ENCODE measurements around the gene CRADD.
A peak's percentile ranks its signal among the peaks of the same experiment; 100 is the strongest.

Gene CRADD

DNA sequence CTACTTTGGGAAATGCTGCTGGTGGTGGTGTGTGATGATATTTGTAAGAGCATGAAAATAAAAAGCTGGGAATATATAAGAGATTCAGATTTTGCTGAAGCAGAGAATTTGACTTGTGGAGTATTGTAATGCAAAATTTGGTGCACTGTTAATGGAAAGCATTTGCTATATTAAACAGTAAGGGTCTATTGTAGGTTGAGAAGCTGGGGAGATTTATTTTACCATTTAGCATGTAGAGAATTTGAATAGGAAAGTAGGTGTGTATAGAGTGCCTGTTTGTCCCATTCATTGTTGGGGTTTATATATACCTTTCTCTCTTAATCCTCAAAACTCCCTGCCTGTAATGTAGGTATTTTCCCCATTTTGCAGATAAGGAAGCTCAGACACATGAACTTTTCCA lies 48.4 kb downstream of the CRADD start:
- TF ChIP-seq POLR2A (IDR thresholded peaks at IDR 0.05; ENCODE audit: low read length) (no peak), GATA1 (IDR thresholded peaks at IDR 0.05; ENCODE audit: low read depth, low read length) (no peak)
- DNase-seq: no peak

- TF ChIP-seq POLR2A (IDR thresholded peaks at IDR 0.05; ENCODE audit: low read length): no peak
- no peak for TF ChIP-seq GATA1 (IDR thresholded peaks at IDR 0.05; ENCODE audit: low read depth, low read length)
- DNase-seq: no peak
Measured at GRCh38 chr12:93727195-93727811, 50.1 kb downstream of the CRADD start.

- TF ChIP-seq GATA1 (IDR thresholded peaks at IDR 0.05; ENCODE audit: low read depth, low read length) (no peak), POLR2A (IDR thresholded peaks at IDR 0.05; ENCODE audit: low read length) (no peak)
- no peak for DNase-seq
Measured at GRCh38 chr12:93727911-93728310, 50.7 kb downstream of the CRADD start.

DNA sequence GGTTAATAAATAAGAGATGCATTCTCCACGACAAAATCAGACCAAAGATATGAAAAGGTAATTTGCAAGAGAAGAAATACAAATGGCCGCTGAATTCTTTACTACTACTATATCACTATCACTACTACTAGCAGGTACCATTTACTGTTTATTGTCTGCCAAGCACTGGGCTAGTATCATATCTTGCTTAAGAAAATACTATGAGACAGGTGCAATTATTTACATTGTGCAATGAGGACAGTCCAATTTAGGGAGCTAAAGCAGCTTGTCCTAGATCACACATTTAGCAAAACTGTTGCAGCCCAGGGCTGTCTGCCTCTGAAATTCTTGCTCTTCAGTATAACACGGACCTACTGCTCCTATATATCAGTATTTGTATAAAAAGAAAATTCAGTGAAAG lies 52.8 kb downstream of the CRADD start:
- TF ChIP-seq GATA1 (IDR thresholded peaks at IDR 0.05; ENCODE audit: low read depth, low read length): no peak
- TF ChIP-seq POLR2A (IDR thresholded peaks at IDR 0.05; ENCODE audit: low read length): no peak

DNA sequence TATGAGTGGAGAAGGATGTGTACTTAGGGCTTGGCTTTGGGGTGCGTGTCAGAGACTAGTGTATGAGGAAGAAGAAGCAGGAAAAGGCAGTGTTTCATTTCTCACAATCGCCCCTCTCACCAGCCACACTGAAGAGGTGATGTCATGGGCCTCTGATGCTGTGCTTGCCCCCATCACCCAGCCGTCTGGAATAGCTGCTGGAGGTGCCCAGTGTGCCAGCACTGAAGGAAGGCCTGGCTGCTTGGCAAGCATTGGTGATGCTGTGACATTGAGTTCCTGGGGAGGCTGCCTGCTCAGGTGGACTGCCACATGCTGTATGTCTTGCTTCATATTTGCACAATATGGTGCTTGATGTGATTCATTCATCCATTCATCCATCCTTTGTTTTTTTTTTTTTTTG lies 56.2 kb downstream of the CRADD start:
- TF ChIP-seq GATA1 (IDR thresholded peaks at IDR 0.05; ENCODE audit: low read depth, low read length) (no peak), POLR2A (IDR thresholded peaks at IDR 0.05; ENCODE audit: low read length) (no peak)
- no peak for DNase-seq

More for the DNA sequence above, 52.8 kb downstream of the CRADD start:
- no peak for DNase-seq

DNA sequence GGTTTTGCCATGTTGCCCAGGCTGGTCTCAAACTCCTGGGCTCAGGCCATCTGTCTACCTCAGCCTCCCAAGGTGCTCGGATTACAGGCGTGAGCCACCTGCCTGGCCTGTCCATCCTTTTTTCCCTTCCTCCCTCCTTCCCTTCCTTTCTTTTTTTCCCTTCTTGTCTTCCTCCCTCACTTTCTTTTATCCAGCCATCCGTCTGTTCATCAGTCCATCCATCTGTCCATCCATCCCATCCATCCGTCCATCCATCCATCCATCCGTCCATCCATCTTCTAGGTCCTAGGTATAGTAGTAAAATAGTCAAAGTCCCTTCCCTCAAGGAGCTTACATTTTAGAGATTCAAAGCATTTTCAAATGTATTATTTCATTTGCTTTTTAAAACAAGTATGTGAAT lies 56.8 kb downstream of the CRADD start:
- TF ChIP-seq POLR2A (IDR thresholded peaks at IDR 0.05; ENCODE audit: low read length): no peak
- no peak for DNase-seq

DNA sequence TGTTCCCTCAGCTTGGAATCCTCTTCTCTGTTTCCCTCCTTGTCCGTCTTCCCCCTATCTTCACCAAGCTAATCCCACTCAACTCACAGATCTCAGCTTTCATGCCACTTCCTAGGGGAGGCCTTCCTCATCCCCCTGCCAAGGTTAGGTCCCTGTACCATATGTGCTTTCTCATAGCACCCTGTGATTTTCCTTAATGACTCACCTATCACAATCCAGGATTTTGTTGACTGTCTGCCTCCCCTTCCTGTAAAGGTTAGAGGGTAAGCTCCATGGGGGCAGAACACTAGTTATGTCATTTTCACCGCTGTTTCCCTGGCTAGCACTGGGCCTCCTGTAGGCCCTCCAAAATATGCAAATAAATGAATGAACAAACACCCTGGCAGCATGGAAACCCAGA lies 57.6 kb downstream of the CRADD start:
- TF ChIP-seq POLR2A (IDR thresholded peaks at IDR 0.05; ENCODE audit: low read length) (no peak), GATA1 (IDR thresholded peaks at IDR 0.05; ENCODE audit: low read depth, low read length) (no peak)
- DNase-seq: no peak

- TF ChIP-seq POLR2A (IDR thresholded peaks at IDR 0.05; ENCODE audit: low read length) (no peak), GATA1 (IDR thresholded peaks at IDR 0.05; ENCODE audit: low read depth, low read length) (no peak)
- DNase-seq: peak in 1 of 2 experiments; percentile 13
Measured at GRCh38 chr12:93736640-93737178, 59.5 kb downstream of the CRADD start.

DNA sequence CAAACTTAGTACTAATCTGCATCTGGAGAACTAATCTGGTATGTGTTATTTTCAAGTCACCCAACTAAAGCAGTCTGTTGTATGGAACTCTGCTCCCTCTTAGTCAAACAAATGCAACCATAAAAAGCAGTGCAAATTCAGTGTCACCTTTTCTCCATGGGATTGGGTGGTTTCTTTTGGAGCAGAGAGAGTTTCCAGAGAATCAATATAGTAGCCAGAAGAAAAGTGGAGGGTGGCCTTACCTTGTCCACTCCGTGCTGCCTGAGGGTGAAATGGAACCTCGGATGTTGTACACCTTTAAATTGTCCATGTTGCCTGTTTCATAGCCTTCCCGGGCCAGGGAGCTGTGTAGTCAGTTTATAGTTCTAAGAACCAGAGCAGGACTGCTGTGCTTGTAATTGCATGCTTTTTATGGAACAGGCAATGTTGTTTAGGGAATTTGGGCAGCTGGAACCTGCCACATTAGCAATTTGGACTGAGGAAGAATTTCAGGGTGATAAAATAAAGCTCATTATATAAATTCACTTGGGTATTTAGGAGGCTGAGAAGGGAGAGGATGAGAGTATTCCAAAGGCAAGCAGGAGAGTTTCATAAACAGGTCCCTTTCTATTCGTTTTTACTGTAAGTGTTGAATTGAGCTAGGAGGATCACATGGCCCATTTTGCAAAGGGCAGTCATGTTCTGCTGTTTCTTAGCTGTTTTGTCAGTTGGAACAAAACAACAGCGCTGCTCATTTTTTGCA lies 60.5 kb downstream of the CRADD start:
- DNase-seq: no peak
- TF ChIP-seq GATA1 (IDR thresholded peaks at IDR 0.05; ENCODE audit: low read depth, low read length): no peak
- TF ChIP-seq POLR2A (IDR thresholded peaks at IDR 0.05; ENCODE audit: low read length): no peak

DNA sequence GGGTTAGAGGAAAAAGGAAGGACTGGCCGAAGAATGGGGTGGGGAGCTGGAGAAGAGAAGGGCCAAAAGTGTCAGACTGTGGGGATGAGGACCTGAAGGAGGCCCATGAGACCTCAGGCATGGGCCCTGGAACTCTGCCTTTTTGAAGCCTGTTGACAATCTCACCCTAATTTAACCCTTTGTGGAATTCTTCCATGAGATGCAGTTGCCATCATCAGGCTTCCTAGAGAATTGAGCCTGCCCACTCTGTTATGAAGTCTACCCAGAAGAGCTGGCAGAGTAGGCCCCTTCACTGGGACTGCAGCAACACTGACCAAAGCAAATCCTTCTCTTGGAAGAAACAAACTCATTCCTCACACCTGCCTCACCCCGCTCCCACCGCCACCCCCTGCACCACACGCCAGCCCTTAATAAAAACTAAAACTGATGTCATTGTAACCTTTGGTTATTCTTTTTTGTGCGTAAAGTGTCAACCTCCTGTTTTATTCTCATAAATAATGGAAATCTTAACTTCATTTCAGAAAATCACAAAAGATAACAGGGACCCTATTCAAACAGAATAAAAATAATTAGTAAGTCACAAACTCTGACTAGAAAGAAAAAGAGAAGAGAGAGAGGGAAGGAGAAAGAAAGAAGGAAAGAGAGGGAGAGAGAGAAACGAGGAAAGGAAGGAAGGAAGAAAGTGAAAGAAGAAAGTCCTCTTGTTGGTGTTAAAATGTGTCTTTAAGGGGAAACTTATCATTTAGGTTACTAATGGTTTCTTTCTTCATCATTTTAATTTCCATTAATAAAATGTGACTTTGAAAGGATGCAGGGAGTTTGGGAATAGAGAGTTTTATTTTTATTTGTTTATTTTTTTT lies 61.3 kb downstream of the CRADD start:
- no peak for DNase-seq
- no peak for TF ChIP-seq GATA1 (IDR thresholded peaks at IDR 0.05; ENCODE audit: low read depth, low read length)
- no peak for TF ChIP-seq POLR2A (IDR thresholded peaks at IDR 0.05; ENCODE audit: low read length)

- no peak for TF ChIP-seq POLR2A (IDR thresholded peaks at IDR 0.05; ENCODE audit: low read length)
- no peak for TF ChIP-seq GATA1 (IDR thresholded peaks at IDR 0.05; ENCODE audit: low read depth, low read length)
- peak; percentile 41 to 52 for DNase-seq
Measured at GRCh38 chr12:93740751-93741150, 63.6 kb downstream of the CRADD start.

DNA sequence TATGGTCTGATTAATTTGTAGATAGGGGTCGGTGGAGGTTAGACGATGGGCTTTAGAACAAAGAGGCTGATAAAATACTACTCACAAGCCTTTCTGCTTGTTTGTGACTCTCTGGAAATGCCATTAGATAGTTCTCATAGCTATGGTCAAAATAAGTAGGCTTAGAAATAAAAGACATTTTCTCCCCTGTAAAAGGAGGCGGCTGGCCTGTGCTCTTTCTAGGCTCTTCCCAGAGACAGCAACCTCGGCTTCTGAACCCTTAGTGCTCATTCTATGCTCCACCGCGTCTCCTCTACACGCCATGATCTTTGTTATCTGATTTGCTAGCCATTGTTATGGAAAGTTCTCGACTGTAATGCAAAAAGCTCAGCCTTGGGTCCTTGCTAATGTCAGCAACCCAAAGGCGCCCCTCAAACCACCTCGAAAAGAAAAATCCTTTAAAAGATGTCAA lies 64.5 kb downstream of the CRADD start:
- peak in 1 of 2 experiments; percentile 80 for DNase-seq

DNA sequence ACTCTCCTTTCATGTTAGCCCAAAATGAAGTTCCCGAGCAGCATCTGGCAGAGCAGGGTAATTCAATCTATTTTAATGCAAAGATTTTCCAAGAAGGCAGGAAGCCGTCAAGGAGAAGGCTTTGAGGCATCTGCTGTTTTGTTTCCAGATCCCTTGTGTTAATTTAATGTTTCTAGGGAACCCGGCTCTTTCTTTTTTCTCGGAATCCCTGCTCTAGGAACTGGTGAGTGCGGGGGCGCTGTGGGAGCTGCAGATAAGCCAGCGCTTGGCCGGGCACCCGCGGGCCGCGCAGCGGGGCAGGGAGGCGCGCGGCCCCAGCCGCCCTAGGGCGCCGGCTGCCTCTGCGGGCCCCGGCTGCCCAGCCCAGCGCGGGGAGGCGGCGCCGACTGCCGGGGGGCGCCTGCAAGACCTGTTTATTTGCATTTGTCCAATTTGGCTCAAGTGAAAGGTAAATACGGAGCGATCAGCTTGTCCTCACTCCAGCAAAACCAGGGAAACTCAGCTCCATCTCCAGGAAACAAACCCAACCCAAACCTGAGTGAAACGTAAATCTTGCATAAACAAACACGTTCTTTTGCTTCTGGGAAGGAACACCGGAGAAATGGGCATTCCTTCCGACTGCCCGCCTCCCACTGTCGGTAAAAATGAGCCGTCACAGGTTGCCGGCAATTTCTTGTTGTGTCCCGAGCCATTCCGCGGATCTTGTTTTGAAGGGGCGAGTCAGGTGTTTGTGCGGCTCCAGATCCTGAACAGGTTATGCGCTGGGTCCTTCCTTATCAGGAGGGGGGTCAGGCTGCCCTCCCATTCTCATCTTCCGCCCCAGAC lies 65.1 kb downstream of the CRADD start:
- peak; percentile 92 to 93 for DNase-seq
- TF ChIP-seq POLR2A (IDR thresholded peaks at IDR 0.05; ENCODE audit: low read length): peak; percentile 64
- no peak for TF ChIP-seq GATA1 (IDR thresholded peaks at IDR 0.05; ENCODE audit: low read depth, low read length)

More for the DNA sequence above, 64.5 kb downstream of the CRADD start:
- no peak for TF ChIP-seq POLR2A (IDR thresholded peaks at IDR 0.05; ENCODE audit: low read length)
- no peak for TF ChIP-seq GATA1 (IDR thresholded peaks at IDR 0.05; ENCODE audit: low read depth, low read length)
